ENCODE results near the gene JOSD1.

GRCh38 chr22:38638728-38639127 lies 62.0 kb downstream of the JOSD1 start:
- TF ChIP-seq EZH2 (IDR thresholded peaks at IDR 0.05; ENCODE audit: borderline replicate concordance, insufficient read depth, low read depth, low read length, poor library complexity, severe bottlenecking): no peak
- TF ChIP-seq, protein P1, sequence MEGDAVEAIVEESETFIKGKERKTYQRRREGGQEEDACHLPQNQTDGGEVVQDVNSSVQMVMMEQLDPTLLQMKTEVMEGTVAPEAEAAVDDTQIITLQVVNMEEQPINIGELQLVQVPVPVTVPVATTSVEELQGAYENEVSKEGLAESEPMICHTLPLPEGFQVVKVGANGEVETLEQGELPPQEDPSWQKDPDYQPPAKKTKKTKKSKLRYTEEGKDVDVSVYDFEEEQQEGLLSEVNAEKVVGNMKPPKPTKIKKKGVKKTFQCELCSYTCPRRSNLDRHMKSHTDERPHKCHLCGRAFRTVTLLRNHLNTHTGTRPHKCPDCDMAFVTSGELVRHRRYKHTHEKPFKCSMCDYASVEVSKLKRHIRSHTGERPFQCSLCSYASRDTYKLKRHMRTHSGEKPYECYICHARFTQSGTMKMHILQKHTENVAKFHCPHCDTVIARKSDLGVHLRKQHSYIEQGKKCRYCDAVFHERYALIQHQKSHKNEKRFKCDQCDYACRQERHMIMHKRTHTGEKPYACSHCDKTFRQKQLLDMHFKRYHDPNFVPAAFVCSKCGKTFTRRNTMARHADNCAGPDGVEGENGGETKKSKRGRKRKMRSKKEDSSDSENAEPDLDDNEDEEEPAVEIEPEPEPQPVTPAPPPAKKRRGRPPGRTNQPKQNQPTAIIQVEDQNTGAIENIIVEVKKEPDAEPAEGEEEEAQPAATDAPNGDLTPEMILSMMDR (IDR thresholded peaks at IDR 0.05): no peak
